ENCODE measurements around the gene TAF11L5.
A peak's percentile ranks its signal among the peaks of the same experiment; 100 is the strongest.
"Not testable (repeated sequence)": the region's sequence is repeated elsewhere in the genome, so short reads cannot be mapped to it uniquely, and the experiment has no call there.

Gene TAF11L5

GRCh38 chr5:17492770-17493169 lies 32.3 kb upstream of the TAF11L5 start:
- TF ChIP-seq CTCF (IDR thresholded peaks at IDR 0.05; ENCODE audit: control insufficient read depth, extremely low read depth, insufficient read depth): no peak
- DNase-seq (ENCODE audit: low read depth): no peak
- H3K4me3 ChIP-seq (ENCODE audit: low read depth, low read length): no peak overlapping the region

DNA sequence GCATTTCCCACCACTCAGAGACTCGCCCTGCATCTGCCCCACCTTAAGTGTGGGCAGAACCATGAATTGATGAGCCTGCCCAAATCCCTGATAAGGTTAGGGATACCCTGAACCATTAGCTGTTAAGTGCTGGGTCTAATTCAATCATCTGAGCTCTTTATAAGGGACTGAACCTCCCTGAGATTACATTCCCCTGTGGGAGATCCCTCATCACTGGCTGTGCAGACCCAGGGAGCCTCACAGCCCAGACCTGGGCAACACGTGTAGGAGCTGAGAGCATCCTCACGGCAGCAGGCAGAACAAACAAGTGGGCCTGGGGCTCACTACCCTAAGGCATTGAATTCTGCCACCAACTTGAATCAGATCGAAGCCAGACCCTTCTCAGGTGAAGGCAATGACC lies 27.6 kb upstream of the TAF11L5 start:
- no peak for DNase-seq (ENCODE audit: low read depth)
- no peak for TF ChIP-seq CTCF (IDR thresholded peaks at IDR 0.05; ENCODE audit: control insufficient read depth, extremely low read depth, insufficient read depth)
- H3K4me3 ChIP-seq (ENCODE audit: low read depth, low read length): no peak overlapping the region

DNA sequence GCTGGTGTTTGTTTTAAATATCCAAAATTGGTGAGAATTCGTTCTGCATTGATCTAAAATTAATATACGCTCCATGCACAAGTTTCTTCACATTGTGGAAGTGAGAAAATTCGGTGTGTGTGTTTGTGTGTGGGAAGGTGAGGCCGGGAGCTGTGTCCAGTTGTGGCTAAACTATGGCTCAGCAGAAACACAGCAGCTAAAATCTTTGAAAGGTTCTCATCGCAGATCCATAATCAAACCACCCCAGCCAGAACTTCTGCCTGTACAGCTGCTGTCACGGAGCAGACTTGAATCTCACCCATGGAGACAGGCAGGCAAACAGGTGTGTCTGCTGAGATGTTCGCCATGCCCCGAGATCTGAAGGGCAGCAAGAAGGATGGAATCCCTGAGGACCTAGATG lies 27.1 kb upstream of the TAF11L5 start, which contains the start of gene TAF11L2:
Gene TAF11L2 (plus strand): TSS at position 301 of the 400 bp plus-strand sequence.
- H3K4me3 ChIP-seq (ENCODE audit: low read depth, low read length); DNase-seq (ENCODE audit: low read depth): not testable (repeated sequence)

DNA sequence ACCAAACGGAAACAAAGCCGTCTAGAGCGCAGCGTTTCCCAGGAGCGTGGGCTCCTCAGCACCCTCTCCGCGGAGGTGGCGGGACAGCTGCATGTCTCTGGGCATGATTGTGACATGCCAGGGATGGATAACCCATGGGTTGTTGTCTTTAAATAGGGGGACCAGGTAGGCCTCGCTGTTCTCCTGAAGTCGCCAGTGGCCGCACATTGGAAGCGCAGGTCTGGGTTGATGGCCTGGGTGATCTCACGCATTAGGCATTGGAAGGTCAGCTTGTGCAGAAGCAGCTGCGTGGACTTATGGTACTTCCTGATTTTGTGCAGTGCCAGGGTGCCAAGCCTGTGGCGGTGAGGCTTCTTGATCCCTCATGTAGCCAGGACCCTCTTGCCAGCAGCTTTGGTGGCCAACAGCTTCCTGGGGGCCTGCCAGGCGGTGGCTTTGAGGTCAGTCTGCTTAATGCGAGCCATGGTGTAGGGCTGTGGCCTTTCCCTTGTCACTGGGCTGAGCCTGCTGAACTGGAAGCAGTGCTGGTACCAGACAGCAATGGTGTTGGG lies 13.2 kb upstream of the TAF11L5 start:
- TF ChIP-seq CTCF (IDR thresholded peaks at IDR 0.05; ENCODE audit: control insufficient read depth, extremely low read depth, insufficient read depth): no peak
- DNase-seq (ENCODE audit: low read depth): no peak

GRCh38 chr5:17517526-17517925 lies 7.5 kb upstream of the TAF11L5 start:
- DNase-seq (ENCODE audit: low read depth); H3K4me3 ChIP-seq (ENCODE audit: low read depth, low read length): not testable (repeated sequence)

More for the DNA sequence above, 13.2 kb upstream of the TAF11L5 start:
- no peak overlapping the region for H3K4me3 ChIP-seq (ENCODE audit: low read depth, low read length)

DNA sequence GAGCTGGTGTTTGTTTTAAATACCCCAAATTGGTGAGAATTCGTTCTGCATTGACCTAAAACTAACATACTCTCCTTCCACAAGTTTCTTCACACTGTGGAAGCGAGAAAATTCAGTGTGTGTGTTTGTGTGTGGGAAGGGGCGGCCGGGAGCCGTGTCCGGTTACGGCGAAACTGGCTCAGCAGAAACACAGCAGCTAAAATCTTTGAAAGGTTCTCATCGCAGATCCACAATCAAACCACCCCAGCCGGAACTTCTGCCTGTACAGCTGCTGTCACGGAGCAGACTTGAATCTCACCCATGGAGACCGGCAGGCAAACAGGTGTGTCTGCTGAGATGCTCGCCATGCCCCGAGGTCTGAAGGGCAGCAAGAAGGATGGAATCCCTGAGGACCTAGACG lies 7.0 kb upstream of the TAF11L5 start, which contains the start of gene TAF11L3:
Gene TAF11L3 (plus strand): TSS at position 301 of the 400 bp plus-strand sequence.
- H3K4me3 ChIP-seq (ENCODE audit: low read depth, low read length); DNase-seq (ENCODE audit: low read depth): not testable (repeated sequence)

- H3K4me3 ChIP-seq (ENCODE audit: low read depth, low read length); DNase-seq (ENCODE audit: low read depth): not testable (repeated sequence)
Measured at GRCh38 chr5:17519508-17519907, 5.5 kb upstream of the TAF11L5 start.

DNA sequence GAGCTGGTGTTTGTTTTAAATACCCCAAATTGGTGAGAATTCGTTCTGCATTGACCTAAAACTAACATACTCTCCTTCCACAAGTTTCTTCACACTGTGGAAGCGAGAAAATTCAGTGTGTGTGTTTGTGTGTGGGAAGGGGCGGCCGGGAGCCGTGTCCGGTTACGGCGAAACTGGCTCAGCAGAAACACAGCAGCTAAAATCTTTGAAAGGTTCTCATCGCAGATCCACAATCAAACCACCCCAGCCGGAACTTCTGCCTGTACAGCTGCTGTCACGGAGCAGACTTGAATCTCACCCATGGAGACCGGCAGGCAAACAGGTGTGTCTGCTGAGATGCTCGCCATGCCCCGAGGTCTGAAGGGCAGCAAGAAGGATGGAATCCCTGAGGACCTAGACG lies 3.5 kb upstream of the TAF11L5 start, which contains the start of gene TAF11L4:
Gene TAF11L4 (plus strand): TSS at position 301 of the 400 bp plus-strand sequence.
- DNase-seq (ENCODE audit: low read depth); H3K4me3 ChIP-seq (ENCODE audit: low read depth, low read length): not testable (repeated sequence)

DNA sequence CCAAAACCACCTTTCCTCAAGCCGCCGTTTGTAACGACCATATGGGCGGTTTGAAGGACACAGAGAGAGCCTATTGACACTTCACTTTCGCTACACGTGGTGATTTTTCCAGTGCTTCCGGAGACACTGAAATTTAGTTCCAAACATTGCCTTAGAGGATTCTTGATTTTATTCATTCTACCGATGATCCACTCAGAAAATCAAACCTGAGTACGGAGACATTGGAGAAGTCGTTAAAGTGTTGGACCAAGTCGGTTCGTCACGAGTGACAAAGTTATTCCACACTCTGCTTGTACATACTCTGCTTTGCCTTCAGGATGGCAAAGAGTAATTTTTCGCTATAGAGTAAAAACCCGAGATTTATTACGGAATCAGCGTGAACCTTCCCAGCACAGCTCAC lies 1.5 kb downstream of the TAF11L5 start:
- DNase-seq (ENCODE audit: low read depth): peak; percentile 4
- H3K4me3 ChIP-seq (ENCODE audit: low read depth, low read length): not testable (repeated sequence)

DNA sequence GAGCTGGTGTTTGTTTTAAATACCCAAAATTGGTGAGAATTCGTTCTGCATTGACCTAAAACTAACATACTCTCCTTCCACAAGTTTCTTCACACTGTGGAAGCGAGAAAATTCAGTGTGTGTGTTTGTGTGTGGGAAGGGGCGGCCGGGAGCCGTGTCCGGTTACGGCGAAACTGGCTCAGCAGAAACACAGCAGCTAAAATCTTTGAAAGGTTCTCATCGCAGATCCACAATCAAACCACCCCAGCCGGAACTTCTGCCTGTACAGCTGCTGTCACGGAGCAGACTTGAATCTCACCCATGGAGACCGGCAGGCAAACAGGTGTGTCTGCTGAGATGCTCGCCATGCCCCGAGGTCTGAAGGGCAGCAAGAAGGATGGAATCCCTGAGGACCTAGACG lies 3.3 kb downstream of the TAF11L5 start, which contains the start of gene TAF11L6:
Gene TAF11L6 (plus strand): TSS at position 301 of the 400 bp plus-strand sequence.
- DNase-seq (ENCODE audit: low read depth); H3K4me3 ChIP-seq (ENCODE audit: low read depth, low read length): not testable (repeated sequence)

Data from LNCaP clone FGC (cell line).